ENCODE results near the gene SWAP70. TPM values are rescaled to one million over a fixed set of nuclear protein-coding genes. Genes with fewer than 3 reads are reported as not detected.
A peak's percentile ranks its signal among the peaks of the same experiment; 100 is the strongest.

Gene SWAP70
- total RNA-seq, 2 experiments from 2014 or later = 8.9 to 9.6 TPM

DNA sequence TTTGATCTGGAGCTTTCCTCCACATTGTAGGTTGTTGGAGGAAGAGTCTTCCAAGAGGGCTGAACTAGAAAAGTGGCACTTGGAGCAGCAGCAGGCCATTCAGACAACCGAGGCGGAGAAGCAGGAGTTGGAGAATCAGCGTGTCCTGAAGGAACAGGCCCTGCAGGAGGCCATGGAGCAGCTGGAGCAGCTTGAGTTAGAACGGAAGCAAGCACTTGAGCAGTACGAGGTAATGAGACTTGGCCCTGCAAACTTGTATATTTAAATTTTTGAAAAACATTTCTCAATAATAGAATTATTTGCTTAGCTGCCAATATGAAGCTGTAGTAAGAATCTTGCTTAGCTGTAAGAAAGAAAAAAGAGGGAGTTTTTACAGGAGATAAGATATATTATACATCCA lies 84.0 kb downstream of the SWAP70 start:
- H3K9me3 Mint-ChIP-seq = no peaks in the 10 kb centered on the region

DNA sequence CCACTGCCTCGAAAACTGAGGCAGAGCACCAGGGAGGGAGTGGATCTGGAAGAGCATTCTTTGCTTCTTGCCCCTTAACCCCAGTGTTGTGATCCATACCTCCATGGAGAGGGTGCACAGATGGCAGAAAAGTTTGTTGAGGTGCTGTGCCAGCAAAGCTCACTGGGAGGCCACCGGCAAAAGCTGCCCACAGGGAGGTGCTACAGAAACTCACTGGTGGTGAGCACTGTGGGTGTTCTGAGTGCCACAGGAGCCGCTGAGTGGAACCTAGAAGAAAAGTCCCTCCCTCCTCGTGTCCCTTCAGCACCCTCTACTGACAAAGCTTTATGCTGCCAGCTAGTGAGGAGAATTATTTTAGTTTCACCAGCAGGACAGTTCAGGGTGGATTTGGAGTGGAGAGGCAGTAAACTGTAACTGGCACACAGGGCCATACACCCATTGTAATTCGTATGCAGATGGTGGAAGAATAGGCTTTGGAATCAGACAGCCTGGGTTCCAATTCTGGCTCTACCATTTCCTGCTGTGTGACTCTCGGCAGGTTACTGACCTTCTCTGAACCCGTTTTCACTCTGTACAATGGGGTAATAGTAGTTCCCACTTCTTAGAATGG lies 84.6 kb downstream of the SWAP70 start:
- Mint-ChIP-seq H3K4me1 (ENCODE audit: low read depth) (peaks cover 14% of the 10 kb centered on the region), H3K4me3 (no peak overlapping the region), H3K27ac (no peak overlapping the region), H3K9me3 (no peaks in the 10 kb centered on the region), H3K36me3 (ENCODE audit: low read depth) (no peaks in the 10 kb centered on the region), H3K27me3 (no peaks in the 10 kb centered on the region)
- TF ChIP-seq, protein P1, sequence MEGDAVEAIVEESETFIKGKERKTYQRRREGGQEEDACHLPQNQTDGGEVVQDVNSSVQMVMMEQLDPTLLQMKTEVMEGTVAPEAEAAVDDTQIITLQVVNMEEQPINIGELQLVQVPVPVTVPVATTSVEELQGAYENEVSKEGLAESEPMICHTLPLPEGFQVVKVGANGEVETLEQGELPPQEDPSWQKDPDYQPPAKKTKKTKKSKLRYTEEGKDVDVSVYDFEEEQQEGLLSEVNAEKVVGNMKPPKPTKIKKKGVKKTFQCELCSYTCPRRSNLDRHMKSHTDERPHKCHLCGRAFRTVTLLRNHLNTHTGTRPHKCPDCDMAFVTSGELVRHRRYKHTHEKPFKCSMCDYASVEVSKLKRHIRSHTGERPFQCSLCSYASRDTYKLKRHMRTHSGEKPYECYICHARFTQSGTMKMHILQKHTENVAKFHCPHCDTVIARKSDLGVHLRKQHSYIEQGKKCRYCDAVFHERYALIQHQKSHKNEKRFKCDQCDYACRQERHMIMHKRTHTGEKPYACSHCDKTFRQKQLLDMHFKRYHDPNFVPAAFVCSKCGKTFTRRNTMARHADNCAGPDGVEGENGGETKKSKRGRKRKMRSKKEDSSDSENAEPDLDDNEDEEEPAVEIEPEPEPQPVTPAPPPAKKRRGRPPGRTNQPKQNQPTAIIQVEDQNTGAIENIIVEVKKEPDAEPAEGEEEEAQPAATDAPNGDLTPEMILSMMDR (IDR thresholded peaks at IDR 0.05) = peak; percentile 82
- peak; percentile 79 for DNase-seq
- peak; percentile 98 for ATAC-seq
- CTCF ChIA-PET = interaction anchor here (0.6 to 5.2 kb wide), 46 partner anchors 8 to 570 kb away, joined by 3 to 68 read pairs (median 4); partner anchors contain the start of gene WEE1
- intact Hi-C loops (cut with micrococcal nuclease) = loop anchor here (5.0 kb wide), 2 partner anchors 136 to 211 kb away; no protein-coding TSS in a partner anchor
- POLR2A ChIA-PET = interaction anchor here (0.6 to 1.1 kb wide), 4 partner anchors 147 to 213 kb away, joined by 3 to 5 read pairs (median 3); partner anchors contain the start of gene WEE1

More for the DNA sequence above, 84.0 kb downstream of the SWAP70 start:
- CTCF ChIA-PET = interaction anchor here (0.6 to 5.2 kb wide), 40 partner anchors 8 to 560 kb away, joined by 3 to 68 read pairs (median 4); partner anchors contain the start of gene WEE1
- H3K4me1 Mint-ChIP-seq (ENCODE audit: low read depth) = peaks cover 9% of the 10 kb centered on the region
- no peaks in the 10 kb centered on the region for H3K27me3 Mint-ChIP-seq
- H3K4me3 Mint-ChIP-seq = no peak overlapping the region
- no peaks in the 10 kb centered on the region for H3K36me3 Mint-ChIP-seq (ENCODE audit: low read depth)
- POLR2A ChIA-PET = interaction anchor here (0.6 to 1.1 kb wide), 4 partner anchors 16 to 157 kb away, joined by 3 read pairs; no protein-coding TSS in a partner anchor
- ATAC-seq (no peak), DNase-seq (no peak)
- TF ChIP-seq, protein P1 (IDR thresholded peaks at IDR 0.05) = no peak
- intact Hi-C loops (cut with micrococcal nuclease) = loop anchor here (5.0 kb wide), 2 partner anchors 136 to 211 kb away; no protein-coding TSS in a partner anchor
- H3K27ac Mint-ChIP-seq = no peak overlapping the region

DNA sequence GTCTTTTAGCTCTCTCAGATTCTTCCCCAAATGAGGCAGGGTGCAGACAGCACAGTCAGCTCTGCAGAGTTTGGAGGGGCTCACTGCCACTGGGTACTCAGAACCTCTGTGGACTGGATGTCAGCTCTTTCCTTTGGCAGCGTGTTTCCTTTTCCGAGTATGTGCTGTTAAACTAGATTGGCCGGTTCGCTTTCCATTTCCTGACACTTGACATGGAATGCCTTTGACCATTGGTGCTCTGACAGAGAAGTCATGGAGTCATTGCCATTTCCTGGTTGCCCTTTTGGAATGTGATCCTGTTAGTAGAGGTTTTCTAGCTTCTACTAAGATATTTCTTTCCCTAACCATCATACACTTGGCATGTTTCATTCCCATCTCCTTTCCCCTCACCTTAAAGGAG lies 86.7 kb downstream of the SWAP70 start:
- H3K9me3 Mint-ChIP-seq = no peaks in the 10 kb centered on the region
- no peak overlapping the region for H3K27ac Mint-ChIP-seq
- H3K4me1 Mint-ChIP-seq (ENCODE audit: low read depth) = peaks cover 14% of the 10 kb centered on the region
- ATAC-seq (no peak), DNase-seq (no peak)
- ChIA-PET POLR2A (no interaction called here), CTCF (interaction anchor here (0.9 to 5.2 kb wide), 7 partner anchors 24 to 558 kb away, joined by 3 to 49 read pairs (median 4); no protein-coding TSS in a partner anchor)
- TF ChIP-seq, protein P1 (IDR thresholded peaks at IDR 0.05) = no peak
- H3K4me3 Mint-ChIP-seq = no peak overlapping the region
- intact Hi-C loops (cut with micrococcal nuclease) = no loop called here
- H3K36me3 Mint-ChIP-seq (ENCODE audit: low read depth) = no peaks in the 10 kb centered on the region
- H3K27me3 Mint-ChIP-seq = no peaks in the 10 kb centered on the region

DNA sequence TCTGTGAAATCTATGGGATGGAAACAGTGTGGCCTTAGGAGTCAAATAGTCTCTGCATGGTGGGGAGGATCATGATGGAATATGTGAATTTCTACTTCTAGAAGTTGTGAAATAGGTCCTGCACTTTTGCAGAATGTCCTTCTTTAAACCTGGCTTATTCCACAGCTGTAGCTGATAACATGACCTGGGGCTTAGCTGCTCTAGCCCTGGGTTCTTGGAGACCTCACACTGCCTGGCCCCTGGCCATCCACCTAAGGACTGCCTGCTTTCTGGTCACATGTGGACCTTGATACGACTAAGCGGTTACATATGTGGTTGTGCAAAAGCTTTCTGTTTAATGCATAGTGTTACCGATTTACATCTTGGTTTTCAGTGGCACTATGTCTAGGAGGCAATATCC lies 88.2 kb downstream of the SWAP70 start:
- CTCF ChIA-PET = interaction anchor here (0.8 kb wide), 1 partner anchor 217 kb away, joined by 3 read pairs; no protein-coding TSS in a partner anchor
- no peak for DNase-seq
- TF ChIP-seq, protein P1 (IDR thresholded peaks at IDR 0.05) = no peak
- Mint-ChIP-seq H3K36me3 (ENCODE audit: low read depth) (no peaks in the 10 kb centered on the region), H3K27me3 (no peaks in the 10 kb centered on the region), H3K27ac (no peak overlapping the region), H3K4me3 (no peak overlapping the region), H3K9me3 (no peaks in the 10 kb centered on the region), H3K4me1 (ENCODE audit: low read depth) (peaks cover 24% of the 10 kb centered on the region)
- no peak for ATAC-seq
- intact Hi-C loops (cut with micrococcal nuclease) = loop anchor here (2.0 kb wide), 1 partner anchor 109 kb away; no protein-coding TSS in a partner anchor
- POLR2A ChIA-PET = no interaction called here

DNA sequence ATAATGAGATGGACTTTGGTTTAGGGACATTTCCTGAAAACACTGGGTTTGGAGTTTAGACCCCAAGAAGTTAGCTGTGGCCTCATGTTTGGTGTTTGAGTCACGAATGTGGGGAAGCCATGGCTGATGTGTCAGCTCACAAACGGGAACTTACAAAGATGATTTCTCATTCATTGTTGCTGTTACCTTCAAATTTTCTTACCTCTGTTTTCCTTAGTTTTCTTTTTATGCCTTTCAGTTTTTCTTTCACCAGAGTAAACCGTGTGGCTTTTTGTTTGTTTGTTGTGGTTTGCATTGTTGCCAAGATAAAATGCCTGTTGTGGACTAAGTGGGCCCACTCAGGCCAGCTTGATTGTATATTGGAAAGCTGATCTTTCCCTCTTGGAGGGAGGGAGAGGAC lies 89.1 kb downstream of the SWAP70 start:
- Mint-ChIP-seq H3K4me3 (no peak overlapping the region), H3K36me3 (ENCODE audit: low read depth) (no peaks in the 10 kb centered on the region), H3K9me3 (no peaks in the 10 kb centered on the region), H3K27ac (peak overlapping the region; percentile 58), H3K27me3 (no peaks in the 10 kb centered on the region), H3K4me1 (ENCODE audit: low read depth) (peaks cover 32% of the 10 kb centered on the region)
- ChIA-PET CTCF (interaction anchor here (1.0 kb wide), 1 partner anchor 218 kb away, joined by 5 read pairs; no protein-coding TSS in a partner anchor), POLR2A (no interaction called here)
- DNase-seq (peak; percentile 39), ATAC-seq (no peak)
- intact Hi-C loops (cut with micrococcal nuclease) = loop anchor here (2.0 kb wide), 1 partner anchor 108 kb away; no protein-coding TSS in a partner anchor
- TF ChIP-seq, protein P1 (IDR thresholded peaks at IDR 0.05) = no peak

Data from activated CD8-positive, alpha-beta T cell treated with anti-CD3 and anti-CD28 coated beads for 36 hours (primary cell).